ENCODE data around the gene KCNQ1OT1.

KCNQ1OT1 gene

GRCh38 chr11:2701230-2701629 lies 1.4 kb upstream of the KCNQ1OT1 start:
- no peak overlapping the region for H3K4me3 ChIP-seq (ENCODE audit: low read depth, low read length)

GRCh38 chr11:2700415-2701211 lies 819 bp upstream of the KCNQ1OT1 start:
- DNase-seq (ENCODE audit: low read depth), result no peak
- TF ChIP-seq, protein P1, sequence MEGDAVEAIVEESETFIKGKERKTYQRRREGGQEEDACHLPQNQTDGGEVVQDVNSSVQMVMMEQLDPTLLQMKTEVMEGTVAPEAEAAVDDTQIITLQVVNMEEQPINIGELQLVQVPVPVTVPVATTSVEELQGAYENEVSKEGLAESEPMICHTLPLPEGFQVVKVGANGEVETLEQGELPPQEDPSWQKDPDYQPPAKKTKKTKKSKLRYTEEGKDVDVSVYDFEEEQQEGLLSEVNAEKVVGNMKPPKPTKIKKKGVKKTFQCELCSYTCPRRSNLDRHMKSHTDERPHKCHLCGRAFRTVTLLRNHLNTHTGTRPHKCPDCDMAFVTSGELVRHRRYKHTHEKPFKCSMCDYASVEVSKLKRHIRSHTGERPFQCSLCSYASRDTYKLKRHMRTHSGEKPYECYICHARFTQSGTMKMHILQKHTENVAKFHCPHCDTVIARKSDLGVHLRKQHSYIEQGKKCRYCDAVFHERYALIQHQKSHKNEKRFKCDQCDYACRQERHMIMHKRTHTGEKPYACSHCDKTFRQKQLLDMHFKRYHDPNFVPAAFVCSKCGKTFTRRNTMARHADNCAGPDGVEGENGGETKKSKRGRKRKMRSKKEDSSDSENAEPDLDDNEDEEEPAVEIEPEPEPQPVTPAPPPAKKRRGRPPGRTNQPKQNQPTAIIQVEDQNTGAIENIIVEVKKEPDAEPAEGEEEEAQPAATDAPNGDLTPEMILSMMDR (conservative IDR thresholded peaks at IDR 0.05; ENCODE audit: low read depth, low read length), result no peak

More at GRCh38 chr11:2701230-2701629, 1.4 kb upstream of the KCNQ1OT1 start:
- TF ChIP-seq, protein P1 (conservative IDR thresholded peaks at IDR 0.05; ENCODE audit: low read depth, low read length), result no peak
- DNase-seq (ENCODE audit: low read depth), result no peak

DNA sequence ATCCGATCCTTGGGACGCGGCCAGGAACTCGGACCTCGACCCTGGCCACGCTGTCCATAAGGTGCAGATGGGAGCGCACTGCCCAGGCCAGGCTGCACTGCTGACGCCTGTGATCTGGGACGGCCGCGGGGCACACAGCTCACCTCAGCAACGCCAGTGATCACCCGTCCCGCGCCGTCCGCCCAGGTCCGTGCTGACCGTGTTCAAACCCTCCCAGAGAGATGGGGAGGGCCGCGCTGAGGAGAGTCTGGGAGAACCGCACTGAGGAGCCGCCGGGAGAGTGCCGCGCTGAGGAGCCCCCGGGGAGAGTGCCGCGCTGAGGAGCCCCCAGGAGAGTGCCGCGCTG lies 636 bp downstream of the KCNQ1OT1 start:
- DNase-seq (ENCODE audit: low read depth), result peak; percentile 19
- H3K4me3 ChIP-seq (ENCODE audit: low read depth, low read length), result peak overlapping the region; percentile 84
- TF ChIP-seq, protein P1 (conservative IDR thresholded peaks at IDR 0.05; ENCODE audit: low read depth, low read length), result no peak

More at GRCh38 chr11:2700415-2701211, 819 bp upstream of the KCNQ1OT1 start:
- peak overlapping the region; percentile 65 for H3K4me3 ChIP-seq (ENCODE audit: low read depth, low read length)

GRCh38 chr11:2698386-2699184 lies 1.2 kb downstream of the KCNQ1OT1 start:
- H3K4me3 ChIP-seq (ENCODE audit: low read depth, low read length), result peak overlapping the region; percentile 84
- no peak for DNase-seq (ENCODE audit: low read depth)

DNA sequence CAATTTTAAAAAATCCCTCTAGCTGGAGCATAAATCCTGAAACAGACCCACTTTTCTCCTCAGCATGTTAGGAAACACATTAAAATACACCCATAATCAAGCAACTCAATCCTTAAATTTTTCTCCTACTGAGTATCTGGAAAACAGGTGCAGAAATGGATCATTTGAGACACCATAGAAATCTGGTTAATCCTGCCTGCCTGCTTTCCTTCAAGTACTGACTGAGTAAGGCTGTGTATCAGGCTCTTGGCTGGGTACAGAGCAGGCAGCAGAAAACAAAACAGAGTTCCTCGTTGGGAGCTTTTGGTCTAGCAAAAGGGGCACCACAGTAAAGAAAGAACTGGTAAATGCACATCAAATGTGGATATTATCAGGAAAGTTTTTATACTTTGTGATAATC lies 1.9 kb downstream of the KCNQ1OT1 start:
- TF ChIP-seq, protein P1 (conservative IDR thresholded peaks at IDR 0.05; ENCODE audit: low read depth, low read length), result no peak
- H3K4me3 ChIP-seq (ENCODE audit: low read depth, low read length), result peak overlapping the region; percentile 84
- peak; percentile 16 for DNase-seq (ENCODE audit: low read depth)

More at GRCh38 chr11:2698386-2699184, 1.2 kb downstream of the KCNQ1OT1 start:
- TF ChIP-seq, protein P1 (conservative IDR thresholded peaks at IDR 0.05; ENCODE audit: low read depth, low read length), result peak; percentile 2

DNA sequence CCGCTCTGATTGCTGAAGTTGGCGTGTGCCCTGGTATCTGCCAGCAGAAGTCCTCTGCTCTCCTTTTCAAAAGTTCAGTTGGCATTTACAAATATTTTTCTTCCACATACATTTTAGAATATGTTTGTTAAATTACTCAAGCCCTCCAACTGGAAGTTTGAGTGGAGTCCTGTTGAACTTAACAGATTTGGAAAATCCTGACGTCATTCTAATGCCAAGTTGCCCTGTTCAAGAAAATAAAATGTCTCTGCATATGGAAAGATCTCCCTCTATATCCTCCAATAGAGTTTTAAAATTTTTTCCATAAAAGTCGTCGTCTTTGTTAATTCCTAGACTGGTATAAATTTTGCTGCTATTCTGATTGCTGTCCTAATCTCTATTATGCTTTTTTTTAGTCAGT lies 3.3 kb downstream of the KCNQ1OT1 start:
- no peak overlapping the region for H3K4me3 ChIP-seq (ENCODE audit: low read depth, low read length)
- no peak for DNase-seq (ENCODE audit: low read depth)
- TF ChIP-seq, protein P1 (conservative IDR thresholded peaks at IDR 0.05; ENCODE audit: low read depth, low read length), result no peak
